Mammary epithelial cell (primary cell): Measurements from ENCODE around the gene PLEKHG4B.

Experiments used
- CTCF ChIP-seq, 2 donors: IDR thresholded peaks in 1 of 2; conservative IDR thresholded peaks in 1 of 2; 2 replicates each; pipeline ENCODE4 v1.5.1; 2011 to 2012; ENCODE audit warnings: inconsistent platforms in 2 of 2, low read length in 2 of 2, mild to moderate bottlenecking in 2 of 2, control low read depth in 1 of 2, low read depth in 1 of 2; ENCODE audit not compliant: insufficient read depth in 1 of 2; ENCODE audit errors: extremely low read depth in 1 of 2
- EZH2 ChIP-seq: IDR thresholded peaks from 2 replicates; pipeline ENCODE4 v1.6.1; 2012; ENCODE audit warnings: low read length, inconsistent platforms, borderline replicate concordance

GRCh38 chr5:169071-169727 lies 77.2 kb downstream of the PLEKHG4B start:
- TF ChIP-seq EZH2 (no peak), CTCF (conservative IDR thresholded peaks at IDR 0.05 in 1 of 2, IDR thresholded peaks at IDR 0.05 in 1 of 2; ENCODE audit: extremely low read depth in 1 of 2, insufficient read depth in 1 of 2, low read depth in 1 of 2, low read length in 2 of 2) (no peak)
